H9 (cell line): ENCODE results near the gene MTHFD1L. TPM values are rescaled to one million over a fixed set of nuclear protein-coding genes. Genes with fewer than 3 reads are reported as not detected.
A peak's percentile ranks its signal among the peaks of the same experiment; 100 is the strongest.
"Not testable (repeated sequence)": the region's sequence is repeated elsewhere in the genome, so short reads cannot be mapped to it uniquely, and the experiment has no call there.

Source experiments
- DNase-seq: peaks from one replicate; pipeline ENCODE4 v3.0.0-alpha.2; 2017
- H2AFZ ChIP-seq: one replicate; pipeline ENCODE4 v1.6.1; 2013; ENCODE audit warnings: mild to moderate bottlenecking, low read length, control low read depth, moderate library complexity
- H2AK5ac ChIP-seq: 2 replicates; pipeline ENCODE4 v1.6.1; 2013; ENCODE audit warnings: low read length, control low read depth, mixed read lengths; ENCODE audit not compliant: insufficient read length
- H2BK120ac ChIP-seq: one replicate; pipeline ENCODE4 v1.6.1; 2013; ENCODE audit warnings: low read depth, mild to moderate bottlenecking, low read length, control low read depth, inconsistent platforms; ENCODE audit not compliant: poor library complexity, severe bottlenecking
- H2BK12ac ChIP-seq: 2 replicates; pipeline ENCODE4 v1.6.1; 2013; ENCODE audit warnings: low read length, control low read depth, mixed read lengths, low read depth; ENCODE audit not compliant: insufficient read length
- H2BK15ac ChIP-seq: 2 replicates; pipeline ENCODE4 v1.6.1; 2013; ENCODE audit warnings: low read depth, low read length, control low read depth
- H2BK20ac ChIP-seq: one replicate; pipeline ENCODE4 v1.6.1; 2013; ENCODE audit warnings: low read depth, mild to moderate bottlenecking, low read length, control low read depth, inconsistent platforms; ENCODE audit not compliant: poor library complexity, severe bottlenecking
- H2BK5ac ChIP-seq: 2 replicates; pipeline ENCODE4 v1.6.1; 2013; ENCODE audit warnings: low read length, control low read depth, mixed read lengths; ENCODE audit not compliant: insufficient read length
- H3K14ac ChIP-seq: 2 replicates; pipeline ENCODE4 v1.6.1; 2013; ENCODE audit warnings: low read length, control low read depth; ENCODE audit not compliant: insufficient read depth
- H3K18ac ChIP-seq: 2 replicates; pipeline ENCODE4 v1.6.1; 2013; ENCODE audit warnings: low read depth, mild to moderate bottlenecking, mixed read lengths, low read length, control low read depth; ENCODE audit not compliant: insufficient read length
- H3K23ac ChIP-seq: 2 replicates; pipeline ENCODE4 v1.6.1; 2013; ENCODE audit warnings: low read length, control low read depth, mixed read lengths, low read depth; ENCODE audit not compliant: insufficient read length
- H3K23me2 ChIP-seq: 2 replicates; pipeline ENCODE4 v1.6.1; 2013; ENCODE audit warnings: low read depth, mild to moderate bottlenecking, mixed read lengths, low read length, control low read depth; ENCODE audit not compliant: insufficient read length, poor library complexity, severe bottlenecking
- H3K27ac ChIP-seq: 2 replicates; pipeline ENCODE4 v1.5.1; 2013; ENCODE audit warnings: low read length, control low read depth, mixed read lengths, low read depth; ENCODE audit not compliant: insufficient read length
- H3K27me3 ChIP-seq: 2 replicates; pipeline ENCODE4 v1.6.1; 2013; ENCODE audit warnings: low read length, control low read depth, inconsistent platforms; ENCODE audit not compliant: insufficient read depth
- H3K4ac ChIP-seq: 2 replicates; pipeline ENCODE4 v1.6.1; 2013; ENCODE audit warnings: low read depth, mild to moderate bottlenecking, control low read depth, inconsistent platforms, low read length, moderate library complexity
- H3K4me1 ChIP-seq: 2 replicates; pipeline ENCODE4 v1.6.1; 2013; ENCODE audit warnings: low read length, control low read depth, inconsistent platforms; ENCODE audit not compliant: insufficient read depth
- H3K4me2 ChIP-seq: 2 replicates; pipeline ENCODE4 v1.6.1; 2013; ENCODE audit warnings: low read length, control low read depth, mixed read lengths; ENCODE audit not compliant: insufficient read length, insufficient read depth
- H3K56ac ChIP-seq: 2 replicates; pipeline ENCODE4 v1.6.1; 2013; ENCODE audit warnings: low read depth, mild to moderate bottlenecking, mixed read lengths, low read length, control low read depth; ENCODE audit not compliant: insufficient read length
- H3K79me1 ChIP-seq: 2 replicates; pipeline ENCODE4 v1.6.1; 2013; ENCODE audit warnings: low read depth, mild to moderate bottlenecking, moderate library complexity, low read length, control low read depth, inconsistent platforms; ENCODE audit not compliant: insufficient read depth, poor library complexity, severe bottlenecking
- H3K79me2 ChIP-seq: 2 replicates; pipeline ENCODE4 v1.6.1; 2013; ENCODE audit warnings: low read length, control low read depth, inconsistent platforms; ENCODE audit not compliant: insufficient read depth
- H3K9ac ChIP-seq: 2 replicates; pipeline ENCODE4 v1.6.1; 2013; ENCODE audit warnings: low read length, control low read depth, mixed read lengths; ENCODE audit not compliant: insufficient read length; ENCODE audit errors: extremely low read depth
- H3K9me3 ChIP-seq: one replicate; pipeline ENCODE4 v1.6.1; 2013; ENCODE audit warnings: low read depth, low read length, inconsistent platforms; ENCODE audit not compliant: control insufficient read depth
- H3T11ph ChIP-seq: one replicate; pipeline ENCODE4 v1.6.1; 2013; ENCODE audit warnings: mild to moderate bottlenecking, low read length, control low read depth, inconsistent platforms
- H4K20me1 ChIP-seq: one replicate; pipeline ENCODE4 v1.6.1; 2013; ENCODE audit not compliant: control insufficient read depth, insufficient read length, insufficient read depth
- H4K5ac ChIP-seq: 2 replicates; pipeline ENCODE4 v1.6.1; 2013; ENCODE audit warnings: low read depth, mild to moderate bottlenecking, mixed read lengths, low read length, control low read depth; ENCODE audit not compliant: insufficient read length
- H4K8ac ChIP-seq: replicated peaks from 2 replicates; pipeline ENCODE4 v1.6.1; 2013; ENCODE audit warnings: low read length, control low read depth, mixed read lengths, low read depth; ENCODE audit not compliant: insufficient read length
- H4K91ac ChIP-seq: 2 replicates; pipeline ENCODE4 v1.6.1; 2013; ENCODE audit warnings: low read depth, mild to moderate bottlenecking, moderate library complexity, mixed read lengths, low read length, control low read depth; ENCODE audit not compliant: insufficient read length
- H3K27ac Mint-ChIP-seq, 3 experiments: 2 replicates in 2 of 3; 3 replicates in 1 of 3; pipeline ENCODE4 v1.8.0; 2020 to 2021; ENCODE audit warnings: mixed read lengths in 3 of 3, mild to moderate bottlenecking in 1 of 3, moderate library complexity in 1 of 3
- H3K27me3 Mint-ChIP-seq: 2 replicates; pipeline ENCODE4 v1.8.0; 2021; ENCODE audit warnings: low read depth, mild to moderate bottlenecking, moderate library complexity, mixed read lengths
- H3K36me3 Mint-ChIP-seq, 3 experiments: 2 replicates in 2 of 3; 3 replicates in 1 of 3; pipeline ENCODE4 v1.8.0; 2020 to 2021; ENCODE audit warnings: low read depth in 3 of 3, mixed read lengths in 3 of 3; ENCODE audit not compliant: insufficient read depth in 1 of 3
- H3K4me1 Mint-ChIP-seq, 2 experiments: 2 replicates each; pipeline ENCODE4 v1.8.0; 2020; ENCODE audit warnings: mixed read lengths in 2 of 2
- H3K4me3 Mint-ChIP-seq, 2 experiments: 2 replicates in 1 of 2; 3 replicates in 1 of 2; pipeline ENCODE4 v1.8.0; 2020 to 2021; ENCODE audit warnings: mild to moderate bottlenecking in 2 of 2, mixed read lengths in 2 of 2, moderate library complexity in 1 of 2
- H3K9me3 Mint-ChIP-seq, 2 experiments: 2 replicates in 1 of 2; 3 replicates in 1 of 2; pipeline ENCODE4 v1.8.0; 2020; ENCODE audit warnings: mild to moderate bottlenecking in 2 of 2, mixed read lengths in 2 of 2, moderate library complexity in 1 of 2
- WGBS: extraction: QIAGEN DNeasy Blood & Tissue Kit; methylation state at CpG from one replicate; pipeline ENCODE4 v1.1.7; 2013; ENCODE audit warnings: missing lambda C conversion rate, low lambda C conversion rate, mixed read lengths; ENCODE audit not compliant: insufficient read length; ENCODE audit errors: extremely low coverage; 5-methylcytosine and 5-hydroxymethylcytosine counted together
- long read RNA-seq: library from polyadenylated mRNA; unstranded; transcript quantifications from one replicate; pipeline ENCODE4 v2.0.0, GENCODE V29; 2020
- total RNA-seq: library from RNA; stranded (reverse); gene quantifications from 2 replicates; pipeline ENCODE4 v1.2.1, GENCODE V29; 2021
- TF ChIP-seq, protein P1 (sequence below): fragments of 200-600 bp; sonication (generic); conservative IDR thresholded peaks from 3 replicates; pipeline ENCODE4 v1.8.0; 2021; ENCODE audit warnings: antibody characterized with exemption, mild to moderate bottlenecking

The MTHFD1L gene
- total RNA-seq = 85.2 and 90.2 TPM in 2 replicates
- long read RNA-seq, partial matches to known transcripts = 17 of 43 reads
- long read RNA-seq, other reads (novel, unspliced or antisense) = 24 of 43 reads

DNA sequence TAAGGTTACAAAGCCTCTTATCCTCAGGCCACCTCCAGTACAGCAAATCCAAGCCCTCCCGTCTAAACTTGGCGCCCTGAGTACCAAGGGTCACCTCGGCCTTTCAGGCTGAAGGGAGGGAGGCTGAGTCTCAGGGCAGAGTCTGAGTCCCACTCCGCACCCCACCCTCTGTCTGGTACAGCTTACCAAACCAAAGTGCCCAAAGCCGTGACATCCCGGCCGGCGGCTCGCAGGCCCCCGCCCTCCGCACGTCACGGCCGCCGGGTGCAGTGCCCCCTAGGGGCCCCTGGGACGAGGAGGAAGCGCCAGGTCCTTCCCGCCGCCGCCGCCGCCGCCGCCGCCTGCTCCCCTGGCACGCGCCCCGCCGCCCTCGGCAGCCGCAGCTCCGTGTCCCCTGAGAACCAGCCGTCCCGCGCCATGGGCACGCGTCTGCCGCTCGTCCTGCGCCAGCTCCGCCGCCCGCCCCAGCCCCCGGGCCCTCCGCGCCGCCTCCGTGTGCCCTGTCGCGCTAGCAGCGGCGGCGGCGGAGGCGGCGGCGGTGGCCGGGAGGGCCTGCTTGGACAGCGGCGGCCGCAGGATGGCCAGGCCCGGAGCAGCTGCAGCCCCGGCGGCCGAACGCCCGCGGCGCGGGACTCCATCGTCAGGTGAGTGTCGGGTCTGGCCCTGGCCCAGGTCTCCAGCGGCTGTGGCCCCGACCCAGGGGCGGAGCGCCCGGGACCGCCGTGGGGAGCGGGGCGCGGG is at the start of gene MTHFD1L:
Gene MTHFD1L (plus strand): TSS at position 297 of the 741 bp plus-strand sequence. CDS start 121 bp downstream, at position 418.
- Mint-ChIP-seq H3K27ac (peak within 1 kb of the TSS in 2 of 3 experiments; percentile 98 to 99; a peak in 5 of 7 replicates), H3K4me3 (peak within 1 kb of the TSS; percentile 86 to 95), H3K9me3 (no peaks in the 10 kb centered on the region), H3K27me3 (peaks cover 8% of the 10 kb centered on the region), H3K4me1 (peaks cover 10% of the 10 kb centered on the region in 2 experiments), H3K36me3 (peaks cover 0 to 13% (median 2%) of the 10 kb centered on the region in 3 experiments; a peak in 6 of 7 replicates)
- Histone ChIP-seq H2BK15ac (no peak within 1 kb of the TSS; the same call in 1 of the 2 replicates), H3K9me3 (no peaks in the 10 kb centered on the region), H3T11ph (no peak within 1 kb of the TSS), H3K4me1 (no peaks in the 10 kb centered on the region), H4K91ac (no peak within 1 kb of the TSS), H3K9ac (peak within 1 kb of the TSS; percentile 70), H3K23ac (no peak within 1 kb of the TSS), H3K4ac (no peak within 1 kb of the TSS; the same call in 1 of the 2 replicates), H3K14ac (peak within 1 kb of the TSS; percentile 86), H3K79me2 (peaks cover 22% of the 10 kb centered on the region; the same call in 1 of the 2 replicates), H3K79me1 (peaks cover 3% of the 10 kb centered on the region), H3K27me3 (no peaks in the 10 kb centered on the region), H3K27ac (no peak within 1 kb of the TSS), H2BK5ac (no peak within 1 kb of the TSS), H2BK20ac (no peak within 1 kb of the TSS), H3K18ac (peak within 1 kb of the TSS; percentile 81), H3K4me2 (peak within 1 kb of the TSS; percentile 57), H2BK120ac (peak within 1 kb of the TSS; percentile 53), H3K23me2 (peaks cover 3% of the 10 kb centered on the region), H3K56ac (no peak within 1 kb of the TSS), H4K20me1 (no peaks in the 10 kb centered on the region), H2AFZ (no peak within 1 kb of the TSS), H2BK12ac (no peak within 1 kb of the TSS), H2AK5ac (no peak within 1 kb of the TSS), H4K5ac (no peak within 1 kb of the TSS), H4K8ac (no peak within 1 kb of the TSS)
- TF ChIP-seq, protein P1, sequence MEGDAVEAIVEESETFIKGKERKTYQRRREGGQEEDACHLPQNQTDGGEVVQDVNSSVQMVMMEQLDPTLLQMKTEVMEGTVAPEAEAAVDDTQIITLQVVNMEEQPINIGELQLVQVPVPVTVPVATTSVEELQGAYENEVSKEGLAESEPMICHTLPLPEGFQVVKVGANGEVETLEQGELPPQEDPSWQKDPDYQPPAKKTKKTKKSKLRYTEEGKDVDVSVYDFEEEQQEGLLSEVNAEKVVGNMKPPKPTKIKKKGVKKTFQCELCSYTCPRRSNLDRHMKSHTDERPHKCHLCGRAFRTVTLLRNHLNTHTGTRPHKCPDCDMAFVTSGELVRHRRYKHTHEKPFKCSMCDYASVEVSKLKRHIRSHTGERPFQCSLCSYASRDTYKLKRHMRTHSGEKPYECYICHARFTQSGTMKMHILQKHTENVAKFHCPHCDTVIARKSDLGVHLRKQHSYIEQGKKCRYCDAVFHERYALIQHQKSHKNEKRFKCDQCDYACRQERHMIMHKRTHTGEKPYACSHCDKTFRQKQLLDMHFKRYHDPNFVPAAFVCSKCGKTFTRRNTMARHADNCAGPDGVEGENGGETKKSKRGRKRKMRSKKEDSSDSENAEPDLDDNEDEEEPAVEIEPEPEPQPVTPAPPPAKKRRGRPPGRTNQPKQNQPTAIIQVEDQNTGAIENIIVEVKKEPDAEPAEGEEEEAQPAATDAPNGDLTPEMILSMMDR = peak; percentile 73
- WGBS = no CpG with 5 or more reads among the region's 82 CpGs
- DNase-seq = peak; percentile 84

DNA sequence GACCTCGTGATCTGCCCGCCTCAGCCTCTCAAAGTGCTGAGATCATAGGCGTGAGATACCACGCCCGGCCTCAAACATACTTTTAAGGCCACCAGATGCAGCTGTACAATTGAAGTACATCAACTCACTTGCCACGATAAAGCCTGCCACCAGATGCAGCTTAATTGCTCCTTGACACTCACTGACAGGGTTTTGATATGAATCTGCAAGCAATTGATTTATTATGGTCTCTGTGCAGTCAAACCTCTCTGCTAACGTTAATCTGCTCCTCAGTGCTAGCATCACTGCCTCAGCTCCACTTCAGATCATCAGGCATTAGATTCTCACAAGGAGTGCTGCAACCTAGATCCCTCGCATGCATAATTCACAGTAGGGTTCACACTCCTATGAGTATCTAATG is 48.9 kb upstream of the MTHFD1L start:
- H3K14ac ChIP-seq, H2BK120ac ChIP-seq, H3K27me3 ChIP-seq, H4K5ac ChIP-seq, H3K4me1 ChIP-seq, H2BK12ac ChIP-seq, DNase-seq, H3T11ph ChIP-seq, H2AK5ac ChIP-seq, H4K20me1 ChIP-seq, H3K9ac ChIP-seq, H3K56ac ChIP-seq, H2AFZ ChIP-seq, H2BK20ac ChIP-seq, H3K23ac ChIP-seq, H3K4me2 ChIP-seq, H3K79me2 ChIP-seq, H3K79me1 ChIP-seq, H2BK5ac ChIP-seq, H3K27ac ChIP-seq, H3K18ac ChIP-seq, H4K8ac ChIP-seq, H3K36me3 Mint-ChIP-seq, H2BK15ac ChIP-seq, H3K9me3 Mint-ChIP-seq, H4K91ac ChIP-seq, H3K4me3 Mint-ChIP-seq, H3K23me2 ChIP-seq, H3K27ac Mint-ChIP-seq, H3K4ac ChIP-seq, H3K9me3 ChIP-seq: not testable (repeated sequence)
- Mint-ChIP-seq H3K4me1 (peaks cover 2 to 12% of the 10 kb centered on the region in 2 experiments), H3K27me3 (peaks cover 13% of the 10 kb centered on the region)
- WGBS = no CpG with 5 or more reads among the region's 8 CpGs
